Calu3 (cell line): ENCODE results near the gene CAMK1G. TPM values are rescaled to one million over a fixed set of nuclear protein-coding genes. Genes with fewer than 3 reads are reported as not detected.

ENCODE experiments used
- BruUV-seq: library from RNA; stranded (reverse); fragments of 400-500 nt; replicated peaks from 2 replicates; lab custom pipeline; 2021; lab: Mats Ljungman, UMichigan
- CTCF ChIA-PET: fragments of 300-600 bp; sonication (Branson Sonifier 250); formaldehyde crosslinking; loops from one replicate; lab custom pipeline; 2022; ENCODE audit warnings: antibody characterized with exemption; lab: Charles Lee
- DNase-seq: peaks from one replicate; pipeline ENCODE4 v3.0.0; 2022
- H3K27ac Mint-ChIP-seq: one replicate; pipeline ENCODE4 v1.8.0; 2022; ENCODE audit warnings: mixed read lengths; ENCODE audit not compliant: unreplicated experiment
- H3K27me3 Mint-ChIP-seq: one replicate; pipeline ENCODE4 v1.8.0; 2022; ENCODE audit warnings: mixed read lengths; ENCODE audit not compliant: unreplicated experiment
- H3K36me3 Mint-ChIP-seq: one replicate; pipeline ENCODE4 v1.8.0; 2022; ENCODE audit warnings: mild to moderate bottlenecking, moderate library complexity, mixed read lengths; ENCODE audit not compliant: insufficient read depth, unreplicated experiment
- H3K4me1 Mint-ChIP-seq: one replicate; pipeline ENCODE4 v1.8.0; 2022; ENCODE audit warnings: mild to moderate bottlenecking, low read depth, mixed read lengths; ENCODE audit not compliant: unreplicated experiment
- H3K4me3 Mint-ChIP-seq: one replicate; pipeline ENCODE4 v1.8.0; 2022; ENCODE audit warnings: mild to moderate bottlenecking, low read depth, moderate library complexity, mixed read lengths; ENCODE audit not compliant: unreplicated experiment
- H3K9me3 Mint-ChIP-seq: one replicate; pipeline ENCODE4 v1.8.0; 2022; ENCODE audit warnings: low read depth, mixed read lengths; ENCODE audit not compliant: unreplicated experiment
- CTCF ChIP-seq: fragments of 200-600 bp; IDR thresholded peaks from one replicate; pipeline ENCODE4 v1.8.0; 2022; ENCODE audit warnings: antibody characterized with exemption; ENCODE audit not compliant: unreplicated experiment
- intact Hi-C: fragments of 100-400 bp; cut with micrococcal nuclease; formaldehyde crosslinking; loops from one replicate; pipeline ENCODE4 v1.10.0; 2022; ENCODE audit not compliant: unreplicated experiment
- total RNA-seq: library from RNA; stranded (reverse); gene quantifications from 2 replicates; pipeline ENCODE4 v1.2.3, GENCODE V29; 2022

Gene CAMK1G
- total RNA-seq, 1 experiment from 2014 or later, result not detected

DNA sequence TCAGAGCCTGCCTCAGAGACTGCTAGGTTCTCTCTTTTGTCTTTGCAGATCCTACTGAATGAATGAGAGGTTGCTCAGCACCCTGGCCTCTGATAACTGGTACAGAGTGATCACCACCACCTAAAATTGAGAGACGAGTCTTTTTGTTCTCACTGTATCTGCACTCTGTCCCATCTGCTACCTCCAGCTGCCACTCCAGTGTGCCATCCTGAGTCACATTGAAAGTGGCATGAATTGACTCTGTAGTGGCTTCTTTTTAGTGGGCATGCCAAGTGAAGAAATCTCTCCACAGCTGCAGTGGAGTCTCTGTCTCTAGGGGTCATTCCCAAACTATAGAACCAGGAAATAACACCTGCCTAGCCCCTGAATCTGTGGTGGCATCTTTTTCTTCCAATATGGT lies 14.7 kb downstream of the CAMK1G start:
- no peaks in the 10 kb centered on the region for H3K9me3 Mint-ChIP-seq
- CTCF ChIA-PET, result no interaction called here
- no peaks in the 10 kb centered on the region for H3K36me3 Mint-ChIP-seq
- H3K27me3 Mint-ChIP-seq, result peaks cover 78% of the 10 kb centered on the region
- H3K27ac Mint-ChIP-seq, result no peak overlapping the region
- intact Hi-C loops, result no loop called here
- no peak overlapping the region for H3K4me3 Mint-ChIP-seq
- BruUV-seq, result no TSS peak
- no peak for DNase-seq
- TF ChIP-seq CTCF, result no peak
- no peaks in the 10 kb centered on the region for H3K4me1 Mint-ChIP-seq

DNA sequence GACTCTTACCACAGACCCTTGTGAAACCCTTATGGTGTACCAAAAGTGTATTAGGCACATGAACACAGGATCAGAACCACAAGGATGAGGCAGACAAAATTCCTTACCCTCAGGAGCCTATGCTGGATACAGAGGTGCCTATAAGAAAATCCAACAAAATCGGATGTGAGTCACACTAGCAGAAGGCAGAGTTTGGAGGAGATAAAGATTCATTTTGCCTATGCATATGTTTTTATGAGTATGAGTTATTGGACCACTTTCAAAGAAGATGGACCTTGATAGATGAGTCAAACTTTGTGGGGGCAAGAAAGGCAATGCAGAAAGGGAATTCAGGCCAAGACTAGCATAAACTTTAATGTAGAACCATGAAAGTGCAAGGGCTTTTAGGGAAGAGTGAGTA lies 17.0 kb downstream of the CAMK1G start:
- intact Hi-C loops, result no loop called here
- no peak for DNase-seq
- Mint-ChIP-seq H3K9me3 (no peaks in the 10 kb centered on the region), H3K4me3 (no peak overlapping the region), H3K36me3 (no peaks in the 10 kb centered on the region), H3K27ac (no peak overlapping the region), H3K27me3 (peaks cover 55% of the 10 kb centered on the region), H3K4me1 (no peaks in the 10 kb centered on the region)
- no TSS peak for BruUV-seq
- no peak for TF ChIP-seq CTCF
- CTCF ChIA-PET, result interaction anchor here (1.4 kb wide), 1 partner anchor 27 kb away, joined by 5 read pairs; no protein-coding TSS in a partner anchor

GRCh38 chr1:209601809-209602657 lies 18.5 kb downstream of the CAMK1G start:
- DNase-seq, result peak; percentile 61
- CTCF ChIA-PET, result interaction anchor here (0.5 to 1.4 kb wide), 3 partner anchors 25 to 59 kb away, joined by 3 to 5 read pairs (median 3); no protein-coding TSS in a partner anchor
- no peak overlapping the region for H3K4me3 Mint-ChIP-seq
- peaks cover 40% of the 10 kb centered on the region for H3K27me3 Mint-ChIP-seq
- no peaks in the 10 kb centered on the region for H3K4me1 Mint-ChIP-seq
- H3K9me3 Mint-ChIP-seq, result no peaks in the 10 kb centered on the region
- H3K27ac Mint-ChIP-seq, result no peak overlapping the region
- TF ChIP-seq CTCF, result peak; percentile 85
- BruUV-seq, result no TSS peak
- intact Hi-C loops, result loop anchor here (1.0 kb wide), 3 partner anchors 50 to 145 kb away; partner anchors contain the start of gene LAMB3
- H3K36me3 Mint-ChIP-seq, result no peaks in the 10 kb centered on the region

GRCh38 chr1:209603877-209604276 lies 20.4 kb downstream of the CAMK1G start:
- CTCF ChIA-PET, result no interaction called here
- Mint-ChIP-seq H3K4me1 (no peaks in the 10 kb centered on the region), H3K36me3 (no peaks in the 10 kb centered on the region), H3K27me3 (peaks cover 28% of the 10 kb centered on the region), H3K4me3 (no peak overlapping the region), H3K27ac (no peak overlapping the region), H3K9me3 (no peaks in the 10 kb centered on the region)
- BruUV-seq, result no TSS peak
- no peak for TF ChIP-seq CTCF
- DNase-seq, result no peak
- intact Hi-C loops, result no loop called here
